Astrocyte (in vitro differentiated cells and primary cell): ENCODE results near the gene MFSD11. TPM values are rescaled to one million over a fixed set of nuclear protein-coding genes. Genes with fewer than 3 reads are reported as not detected.
"Not testable (repeated sequence)": the region's sequence is repeated elsewhere in the genome, so short reads cannot be mapped to it uniquely, and the experiment has no call there.

Experiments used
- DNase-seq: peaks from one replicate; pipeline ENCODE4 v3.0.0-alpha.2; 2010; ENCODE audit warnings: low read depth
- FAIRE-seq: peaks from 2 replicates; lab custom pipeline; 2011; peaks lifted over from hg19 to GRCh38; lab: Jason Lieb, UNC
- H2AFZ ChIP-seq: 2 replicates; pipeline ENCODE4 v1.6.0; 2012; ENCODE audit warnings: low read depth, low read length, inconsistent platforms
- H3K27ac ChIP-seq: 2 replicates; pipeline ENCODE4 v1.5.1; 2011; ENCODE audit warnings: low read depth, low read length, inconsistent platforms
- H3K27me3 ChIP-seq: 2 replicates; pipeline ENCODE4 v1.6.0; 2011; ENCODE audit warnings: low read length, inconsistent platforms; ENCODE audit not compliant: insufficient read depth
- H3K36me3 ChIP-seq: 2 replicates; pipeline ENCODE4 v1.5.1; 2011; ENCODE audit warnings: low read length, inconsistent platforms; ENCODE audit not compliant: insufficient read depth
- H3K4me1 ChIP-seq: 2 replicates; pipeline ENCODE4 v1.5.1; 2011; ENCODE audit warnings: low read length, inconsistent platforms; ENCODE audit not compliant: insufficient read depth
- H3K4me2 ChIP-seq: 2 replicates; pipeline ENCODE4 v1.6.0; 2012; ENCODE audit warnings: low read length, inconsistent platforms
- H3K4me3 ChIP-seq: 2 replicates; pipeline ENCODE4 v1.5.1; 2011; ENCODE audit warnings: low read depth, mild to moderate bottlenecking, low read length, inconsistent platforms; ENCODE audit not compliant: insufficient read depth
- H3K79me2 ChIP-seq: 2 replicates; pipeline ENCODE4 v1.6.0; 2012; ENCODE audit warnings: mild to moderate bottlenecking, low read length, inconsistent platforms; ENCODE audit not compliant: insufficient read depth
- H3K9ac ChIP-seq: 2 replicates; pipeline ENCODE4 v1.6.0; 2012; ENCODE audit warnings: mild to moderate bottlenecking, low read length, inconsistent platforms
- H3K9me3 ChIP-seq: 2 replicates; pipeline ENCODE4 v1.5.1; 2012; ENCODE audit warnings: low read depth, mild to moderate bottlenecking, low read length, inconsistent platforms; ENCODE audit not compliant: insufficient read depth
- H4K20me1 ChIP-seq: 2 replicates; pipeline ENCODE4 v1.6.0; 2012; ENCODE audit warnings: low read length, inconsistent platforms; ENCODE audit not compliant: insufficient read depth
- H3K27ac Mint-ChIP-seq: one replicate; pipeline ENCODE4 v1.8.0; 2021; ENCODE audit warnings: mild to moderate bottlenecking, mixed read lengths; ENCODE audit not compliant: unreplicated experiment
- H3K27me3 Mint-ChIP-seq: one replicate; pipeline ENCODE4 v1.8.0; 2021; ENCODE audit warnings: low read depth, mixed read lengths; ENCODE audit not compliant: unreplicated experiment
- H3K36me3 Mint-ChIP-seq: one replicate; pipeline ENCODE4 v1.8.0; 2021; ENCODE audit warnings: low read depth, mixed read lengths; ENCODE audit not compliant: unreplicated experiment
- H3K4me1 Mint-ChIP-seq: one replicate; pipeline ENCODE4 v1.8.0; 2021; ENCODE audit warnings: low read depth, mixed read lengths; ENCODE audit not compliant: unreplicated experiment
- H3K4me3 Mint-ChIP-seq: one replicate; pipeline ENCODE4 v1.8.0; 2021; ENCODE audit warnings: mild to moderate bottlenecking, moderate library complexity, mixed read lengths; ENCODE audit not compliant: unreplicated experiment
- H3K9me3 Mint-ChIP-seq: one replicate; pipeline ENCODE4 v1.8.0; 2021; ENCODE audit warnings: mild to moderate bottlenecking, mixed read lengths; ENCODE audit not compliant: unreplicated experiment
- EZH2 ChIP-seq: IDR thresholded peaks from 2 replicates; pipeline ENCODE4 v1.6.1; 2012; ENCODE audit warnings: mild to moderate bottlenecking, low read length, inconsistent platforms; ENCODE audit not compliant: insufficient read depth
- total RNA-seq: library from RNA; stranded (reverse); gene quantifications from 2 replicates; pipeline ENCODE4 v1.2.1, GENCODE V29; 2021
- TF ChIP-seq, protein P1 (sequence below): IDR thresholded peaks from 2 replicates; pipeline ENCODE4 v1.5.1; 2011; ENCODE audit warnings: low read depth, mild to moderate bottlenecking, inconsistent platforms, low read length, moderate library complexity; ENCODE audit not compliant: insufficient read depth

The MFSD11 gene
- total RNA-seq, 1 donor from 2014 or later: 20.9 TPM

GRCh38 chr17:76812968-76813367 lies 75.0 kb downstream of the MFSD11 start:
- Mint-ChIP-seq H3K36me3 (no peaks in the 10 kb centered on the region), H3K27me3 (peaks cover 15% of the 10 kb centered on the region), H3K9me3 (no peaks in the 10 kb centered on the region), H3K4me3 (no peak overlapping the region), H3K27ac (no peak overlapping the region), H3K4me1 (no peaks in the 10 kb centered on the region)
- FAIRE-seq: no peak
- Histone ChIP-seq H3K4me3 (no peak overlapping the region), H3K79me2 (no peaks in the 10 kb centered on the region), H3K4me2 (no peak overlapping the region), H2AFZ (no peak overlapping the region), H3K27ac (no peak overlapping the region), H3K9ac (no peak overlapping the region), H3K27me3 (peaks cover 3% of the 10 kb centered on the region), H3K36me3 (no peaks in the 10 kb centered on the region), H3K4me1 (no peaks in the 10 kb centered on the region), H3K9me3 (no peaks in the 10 kb centered on the region), H4K20me1 (no peaks in the 10 kb centered on the region)
- no peak for DNase-seq
- TF ChIP-seq, protein P1, sequence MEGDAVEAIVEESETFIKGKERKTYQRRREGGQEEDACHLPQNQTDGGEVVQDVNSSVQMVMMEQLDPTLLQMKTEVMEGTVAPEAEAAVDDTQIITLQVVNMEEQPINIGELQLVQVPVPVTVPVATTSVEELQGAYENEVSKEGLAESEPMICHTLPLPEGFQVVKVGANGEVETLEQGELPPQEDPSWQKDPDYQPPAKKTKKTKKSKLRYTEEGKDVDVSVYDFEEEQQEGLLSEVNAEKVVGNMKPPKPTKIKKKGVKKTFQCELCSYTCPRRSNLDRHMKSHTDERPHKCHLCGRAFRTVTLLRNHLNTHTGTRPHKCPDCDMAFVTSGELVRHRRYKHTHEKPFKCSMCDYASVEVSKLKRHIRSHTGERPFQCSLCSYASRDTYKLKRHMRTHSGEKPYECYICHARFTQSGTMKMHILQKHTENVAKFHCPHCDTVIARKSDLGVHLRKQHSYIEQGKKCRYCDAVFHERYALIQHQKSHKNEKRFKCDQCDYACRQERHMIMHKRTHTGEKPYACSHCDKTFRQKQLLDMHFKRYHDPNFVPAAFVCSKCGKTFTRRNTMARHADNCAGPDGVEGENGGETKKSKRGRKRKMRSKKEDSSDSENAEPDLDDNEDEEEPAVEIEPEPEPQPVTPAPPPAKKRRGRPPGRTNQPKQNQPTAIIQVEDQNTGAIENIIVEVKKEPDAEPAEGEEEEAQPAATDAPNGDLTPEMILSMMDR: no peak
- no peak for TF ChIP-seq EZH2

- not testable (repeated sequence) for H3K4me3 Mint-ChIP-seq, H2AFZ ChIP-seq, DNase-seq, H3K9me3 ChIP-seq, H3K4me2 ChIP-seq, H3K79me2 ChIP-seq, H3K9me3 Mint-ChIP-seq, FAIRE-seq, H3K4me1 ChIP-seq, H3K36me3 Mint-ChIP-seq, H3K36me3 ChIP-seq, H3K9ac ChIP-seq, H3K27ac ChIP-seq, H4K20me1 ChIP-seq, H3K4me1 Mint-ChIP-seq, H3K4me3 ChIP-seq, H3K27ac Mint-ChIP-seq
- H3K27me3 Mint-ChIP-seq: peaks cover 23% of the 10 kb centered on the region
- peaks cover 15% of the 10 kb centered on the region for H3K27me3 ChIP-seq
Measured at GRCh38 chr17:76815907-76816589, 78.1 kb downstream of the MFSD11 start.

- Histone ChIP-seq H3K9ac (no peak overlapping the region), H3K4me1 (no peaks in the 10 kb centered on the region), H4K20me1 (no peaks in the 10 kb centered on the region), H3K79me2 (no peaks in the 10 kb centered on the region), H3K27me3 (peaks cover 15% of the 10 kb centered on the region), H3K4me3 (no peak overlapping the region), H3K4me2 (no peak overlapping the region), H3K36me3 (no peaks in the 10 kb centered on the region), H3K9me3 (no peaks in the 10 kb centered on the region), H2AFZ (no peak overlapping the region), H3K27ac (no peak overlapping the region)
- Mint-ChIP-seq H3K27ac (no peak overlapping the region), H3K36me3 (no peaks in the 10 kb centered on the region), H3K4me3 (no peak overlapping the region), H3K27me3 (peaks cover 23% of the 10 kb centered on the region), H3K9me3 (no peaks in the 10 kb centered on the region), H3K4me1 (no peaks in the 10 kb centered on the region)
- TF ChIP-seq, protein P1: peak; percentile 79
- TF ChIP-seq EZH2: no peak
- DNase-seq (no peak), FAIRE-seq (no peak)
Measured at GRCh38 chr17:76816590-76817135, 78.7 kb downstream of the MFSD11 start.
